ENCODE data around the gene SMIM45.
A peak's percentile ranks its signal among the peaks of the same experiment; 100 is the strongest.

SMIM45 gene

GRCh38 chr22:41913842-41914534 lies 38.0 kb upstream of the SMIM45 start:
- ATAC-seq (ENCODE audit: insufficient read depth, low read depth) (no peak), DNase-seq (no peak)
- Histone ChIP-seq H2AFZ (ENCODE audit: low read depth, low read length) (no peak overlapping the region), H3K36me3 (ENCODE audit: insufficient read depth, low read length) (no peaks in the 10 kb centered on the region), H3K4me3 (ENCODE audit: low read depth in 1 of 2, low read length in 2 of 2) (no peak overlapping the region), H3K9me3 (ENCODE audit: insufficient read depth, low read length, severe bottlenecking) (no peaks in the 10 kb centered on the region), H3K9ac (ENCODE audit: low read depth, low read length) (no peak overlapping the region), H4K20me1 (ENCODE audit: insufficient read depth, low read length) (peaks cover 33% of the 10 kb centered on the region), H3K27me3 (ENCODE audit: insufficient read depth, low read length, poor library complexity) (peaks cover 4% of the 10 kb centered on the region), H3K27ac (ENCODE audit: low read length) (no peak overlapping the region), H3K4me2 (ENCODE audit: insufficient read depth, low read length) (no peak overlapping the region), H3K79me2 (ENCODE audit: insufficient read depth, low read length) (no peaks in the 10 kb centered on the region), H3K4me1 (ENCODE audit: insufficient read depth, low read length) (no peaks in the 10 kb centered on the region; the same call in 1 of the 2 replicates)
- TF ChIP-seq CTCF (IDR thresholded peaks at IDR 0.05; ENCODE audit: borderline replicate concordance, extremely low read depth, low read length, poor library complexity, severe bottlenecking) (no peak), EZH2 (IDR thresholded peaks at IDR 0.05; ENCODE audit: borderline replicate concordance, low read depth, low read length, severe bottlenecking) (no peak)

DNA sequence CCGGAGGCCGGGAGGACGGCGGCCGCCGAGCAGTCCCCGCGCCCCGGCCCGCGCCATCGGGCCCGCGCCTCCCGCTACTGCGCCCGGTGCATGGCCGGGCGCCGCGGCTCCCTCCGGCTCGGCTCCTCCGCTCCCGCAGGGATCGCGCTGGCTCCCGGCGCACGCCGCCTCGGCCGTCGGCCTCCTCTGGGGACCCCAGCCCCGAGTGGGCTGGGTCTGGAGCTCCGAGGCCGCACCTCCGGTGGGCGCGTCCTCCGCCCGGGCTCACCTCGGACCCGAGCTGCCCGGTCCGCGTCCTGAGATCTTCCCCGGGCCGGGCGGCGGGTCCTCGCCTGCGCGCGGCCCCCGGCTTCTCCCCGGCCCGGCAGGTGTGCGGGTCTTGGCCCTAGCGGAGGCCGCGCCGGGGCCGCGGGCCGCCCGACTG lies 37.3 kb upstream of the SMIM45 start:
- Histone ChIP-seq H3K36me3 (ENCODE audit: insufficient read depth, low read length) (no peaks in the 10 kb centered on the region), H3K4me2 (ENCODE audit: insufficient read depth, low read length) (no peak overlapping the region), H3K9ac (ENCODE audit: low read depth, low read length) (no peak overlapping the region), H2AFZ (ENCODE audit: low read depth, low read length) (no peak overlapping the region), H3K27ac (ENCODE audit: low read length) (no peak overlapping the region), H3K4me1 (ENCODE audit: insufficient read depth, low read length) (no peaks in the 10 kb centered on the region; the same call in 1 of the 2 replicates), H3K4me3 (ENCODE audit: low read depth in 1 of 2, low read length in 2 of 2) (no peak overlapping the region), H3K27me3 (ENCODE audit: insufficient read depth, low read length, poor library complexity) (peaks cover 4% of the 10 kb centered on the region), H4K20me1 (ENCODE audit: insufficient read depth, low read length) (peaks cover 30% of the 10 kb centered on the region), H3K79me2 (ENCODE audit: insufficient read depth, low read length) (no peaks in the 10 kb centered on the region), H3K9me3 (ENCODE audit: insufficient read depth, low read length, severe bottlenecking) (no peaks in the 10 kb centered on the region)
- no peak for ATAC-seq (ENCODE audit: insufficient read depth, low read depth)
- no peak for DNase-seq
- no peak for TF ChIP-seq EZH2 (IDR thresholded peaks at IDR 0.05; ENCODE audit: borderline replicate concordance, low read depth, low read length, severe bottlenecking)
- TF ChIP-seq CTCF (IDR thresholded peaks at IDR 0.05; ENCODE audit: borderline replicate concordance, extremely low read depth, low read length, poor library complexity, severe bottlenecking) = no peak

GRCh38 chr22:41915035-41915785 lies 36.7 kb upstream of the SMIM45 start, which contains the start of gene SHISA8:
SHISA8 (minus strand) TSS chr22:41915074; CDS start chr22:41914667, 407 bp downstream.
- Histone ChIP-seq H3K27ac (ENCODE audit: low read length) (no peak within 1 kb of the TSS), H3K27me3 (ENCODE audit: insufficient read depth, low read length, poor library complexity) (peaks cover 4% of the 10 kb centered on the region), H3K4me3 (ENCODE audit: low read depth in 1 of 2, low read length in 2 of 2) (no peak within 1 kb of the TSS), H2AFZ (ENCODE audit: low read depth, low read length) (no peak within 1 kb of the TSS), H3K4me1 (ENCODE audit: insufficient read depth, low read length) (no peaks in the 10 kb centered on the region; the same call in 1 of the 2 replicates), H3K36me3 (ENCODE audit: insufficient read depth, low read length) (no peaks in the 10 kb centered on the region), H4K20me1 (ENCODE audit: insufficient read depth, low read length) (peaks cover 30% of the 10 kb centered on the region), H3K9me3 (ENCODE audit: insufficient read depth, low read length, severe bottlenecking) (no peaks in the 10 kb centered on the region), H3K79me2 (ENCODE audit: insufficient read depth, low read length) (no peaks in the 10 kb centered on the region), H3K4me2 (ENCODE audit: insufficient read depth, low read length) (no peak within 1 kb of the TSS), H3K9ac (ENCODE audit: low read depth, low read length) (no peak within 1 kb of the TSS)
- DNase-seq (no peak), ATAC-seq (ENCODE audit: insufficient read depth, low read depth) (peak; percentile 54)
- TF ChIP-seq CTCF (IDR thresholded peaks at IDR 0.05; ENCODE audit: borderline replicate concordance, extremely low read depth, low read length, poor library complexity, severe bottlenecking) (no peak), EZH2 (IDR thresholded peaks at IDR 0.05; ENCODE audit: borderline replicate concordance, low read depth, low read length, severe bottlenecking) (no peak)

All from DND-41 (cell line).